Stimulated activated CD4-positive, alpha-beta T cell treated with anti-CD3 and anti-CD28 coated beads, Interleukin-2, amount 100 ng/mL, for 48 hours (primary cell): ENCODE results near the gene EEFSEC.
A peak's percentile ranks its signal among the peaks of the same experiment; 100 is the strongest.

Experiments
- DNase-seq, 2 donors: peaks; one replicate each; pipeline ENCODE4 v3.0.0-alpha.2; 2020

EEFSEC gene

GRCh38 chr3:128320551-128321340, 167.5 kb downstream of the EEFSEC start:
- no peak for DNase-seq

DNA sequence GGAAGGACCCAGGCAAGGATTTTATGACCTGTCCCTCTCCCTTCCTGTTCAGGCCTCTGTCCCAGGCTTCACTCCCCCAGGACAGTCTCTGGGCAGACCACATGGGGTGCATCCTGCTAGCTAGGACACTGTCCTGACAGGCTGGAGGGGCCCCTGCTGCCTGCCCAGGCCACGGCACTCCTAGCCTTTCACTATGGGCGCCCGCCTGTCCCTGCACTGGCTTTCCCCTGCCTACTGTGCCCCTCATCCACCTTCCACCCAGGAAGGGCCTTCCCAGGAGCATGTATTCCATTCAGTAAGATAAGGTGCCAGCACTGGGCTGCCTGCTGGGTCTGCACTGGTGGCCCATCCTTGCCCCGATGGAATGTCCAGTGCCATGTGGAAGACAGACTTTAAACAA, 168.1 kb downstream of the EEFSEC start:
- no peak for DNase-seq

- DNase-seq = peak; percentile 30 to 39
Observed at GRCh38 chr3:128322030-128323022, 169.0 kb downstream of the EEFSEC start.

GRCh38 chr3:128323206-128324081, 170.2 kb downstream of the EEFSEC start:
- DNase-seq = no peak

DNA sequence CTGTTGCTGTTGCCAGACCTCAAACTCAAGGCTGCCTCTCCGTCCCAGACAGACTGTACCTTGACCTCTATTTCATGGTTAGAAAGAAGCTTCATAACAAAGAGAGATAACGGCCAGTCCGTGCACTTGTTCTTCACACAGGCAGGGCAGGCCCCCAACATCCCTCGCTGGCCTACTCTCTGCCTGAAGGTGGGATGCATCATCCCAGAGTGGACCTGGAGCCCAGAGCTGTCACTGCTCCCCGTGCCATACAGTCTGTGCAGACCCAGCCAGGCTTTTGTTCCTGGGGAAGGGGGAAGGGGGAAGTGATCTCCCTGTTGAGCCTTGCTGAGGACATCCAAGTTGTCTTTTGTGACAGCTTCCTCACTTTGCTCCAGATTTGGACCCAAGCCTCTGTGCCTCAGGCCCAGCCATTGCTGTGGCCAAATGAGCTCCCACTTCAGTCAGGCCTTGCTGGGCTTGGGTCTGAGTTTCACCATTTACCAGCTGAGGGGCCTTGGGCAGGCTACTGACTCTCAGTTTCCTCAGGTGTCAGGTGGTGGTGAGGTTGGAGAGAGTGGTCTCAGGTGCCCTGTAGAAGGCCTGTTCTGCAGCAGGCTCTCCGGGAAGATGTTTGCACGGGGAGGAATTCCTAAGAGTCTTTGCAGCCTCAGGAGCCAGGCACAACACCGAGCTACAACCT, 171.8 kb downstream of the EEFSEC start:
- no peak for DNase-seq

- no peak for DNase-seq
Observed at GRCh38 chr3:128326051-128326823, 173.0 kb downstream of the EEFSEC start.

GRCh38 chr3:128327606-128328031, 174.3 kb downstream of the EEFSEC start:
- no peak for DNase-seq

DNA sequence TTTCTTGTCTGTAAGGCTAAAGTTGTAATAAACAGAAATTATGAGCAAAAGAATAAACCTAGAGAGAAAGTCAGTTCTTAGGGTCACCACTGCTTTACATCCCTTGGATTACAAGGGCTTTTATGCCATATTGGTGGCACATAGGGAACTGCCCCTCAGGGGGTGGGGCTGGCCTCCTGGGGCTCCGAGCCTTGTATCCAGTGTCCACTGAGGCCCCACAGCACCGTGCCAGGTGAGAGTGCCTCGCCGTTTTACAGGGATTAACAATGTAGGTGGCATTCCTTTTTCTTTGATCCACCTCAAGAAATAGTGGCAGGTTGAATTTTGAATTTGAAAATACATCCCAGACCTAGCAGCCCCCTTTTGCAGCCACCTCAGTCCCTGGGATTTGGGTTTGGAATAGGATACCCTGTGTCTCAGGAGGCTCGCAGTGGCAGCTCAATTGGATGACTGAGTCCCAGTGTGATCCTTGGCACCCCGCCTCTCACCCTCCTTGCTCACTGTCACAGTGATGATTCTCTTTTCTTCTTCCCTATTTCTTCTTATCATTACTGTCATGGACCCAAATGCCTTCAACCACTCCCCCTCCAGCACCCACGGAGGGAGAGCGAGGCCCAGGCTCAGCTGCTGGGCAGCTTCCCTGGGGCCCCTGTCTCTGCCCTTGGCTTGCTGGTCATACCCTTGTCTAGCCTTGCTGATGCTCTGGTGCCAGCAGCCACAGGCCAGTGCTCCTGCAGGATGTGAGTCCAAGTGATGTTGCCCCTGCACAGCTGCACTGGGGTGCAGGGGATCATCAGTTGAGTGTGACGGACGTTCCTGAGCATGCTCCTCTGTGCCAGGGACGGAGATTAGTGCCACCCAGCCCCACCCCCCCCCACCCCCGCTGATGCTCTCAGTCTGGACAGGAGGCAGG, 175.5 kb downstream of the EEFSEC start:
- DNase-seq = no peak

- no peak for DNase-seq
Observed at GRCh38 chr3:128329491-128330213, 176.4 kb downstream of the EEFSEC start.

GRCh38 chr3:128330214-128330842, 177.0 kb downstream of the EEFSEC start:
- no peak for DNase-seq

DNA sequence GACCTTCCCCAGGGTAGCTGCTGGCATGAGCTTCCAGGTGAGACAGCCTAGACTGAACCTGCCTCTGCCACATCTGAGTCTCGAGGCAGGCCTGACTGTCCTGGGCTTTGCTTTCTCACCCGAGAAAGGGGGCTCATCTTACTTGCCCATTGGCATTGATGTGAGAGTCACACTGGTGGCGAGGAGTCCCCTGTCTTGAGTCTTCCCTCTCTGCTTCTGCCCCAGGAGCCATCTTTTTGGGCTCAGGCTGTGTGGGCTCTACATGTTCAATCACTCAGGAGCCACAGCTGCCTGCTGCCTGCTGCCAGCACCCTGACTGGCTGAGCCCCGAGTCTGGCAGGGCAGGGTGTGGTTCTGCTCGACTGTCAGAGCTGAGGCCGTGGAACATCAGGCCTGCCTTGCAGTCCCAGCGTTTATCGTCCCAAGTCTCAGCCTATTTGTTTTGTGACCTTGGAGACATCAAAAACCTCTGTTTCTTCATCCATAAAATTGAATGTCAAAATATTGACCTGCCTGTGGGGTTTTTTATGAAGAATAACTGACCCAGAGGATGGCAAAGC, 180.9 kb downstream of the EEFSEC start:
- DNase-seq = no peak

GRCh38 chr3:128334766-128335165, 181.5 kb downstream of the EEFSEC start:
- DNase-seq = no peak

DNA sequence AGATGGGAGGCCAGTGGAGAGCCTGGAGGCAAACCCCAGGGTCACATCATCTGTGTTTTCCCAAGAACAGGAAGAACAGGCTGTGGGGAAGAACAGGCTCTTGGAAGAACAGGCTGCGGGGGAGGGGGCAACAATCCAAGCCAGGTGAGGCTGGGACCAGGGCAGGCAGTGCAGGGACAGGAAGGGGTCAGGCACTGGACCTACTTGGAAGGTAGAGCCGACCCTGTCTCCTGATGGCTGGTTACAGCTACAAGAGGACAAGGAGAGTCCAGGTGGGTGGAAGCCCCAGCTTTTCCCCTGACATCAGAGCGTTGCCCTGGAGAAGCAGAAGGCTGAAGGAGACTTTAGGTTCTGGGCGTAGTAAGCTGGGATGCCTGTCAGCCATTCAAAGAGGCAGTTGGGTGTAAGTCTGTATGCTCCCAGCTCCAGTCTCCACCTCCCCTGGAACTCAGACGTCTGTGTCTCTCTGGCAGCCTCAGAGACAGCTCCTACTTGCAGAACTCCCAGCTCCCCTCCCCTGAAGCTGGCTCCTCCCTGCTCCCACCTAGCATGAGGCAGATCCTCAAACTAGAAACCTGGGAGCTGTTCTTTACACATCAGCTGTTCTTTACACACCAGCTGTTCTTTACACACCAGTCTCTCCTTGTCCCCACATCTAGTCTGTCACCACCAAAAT, 182.5 kb downstream of the EEFSEC start:
- DNase-seq = no peak

GRCh38 chr3:128336337-128337156, 183.3 kb downstream of the EEFSEC start:
- DNase-seq = no peak

GRCh38 chr3:128337305-128337704, 184.0 kb downstream of the EEFSEC start:
- DNase-seq = no peak

- DNase-seq = no peak
Observed at GRCh38 chr3:128338536-128339330, 185.5 kb downstream of the EEFSEC start.
